LoVo (cell line): ENCODE results near the gene RBMS3.

ENCODE experiments used
- DNase-seq: peaks from one replicate; pipeline ENCODE4 v3.0.0-alpha.2; 2016; ENCODE audit warnings: low spot score

Gene RBMS3

DNA sequence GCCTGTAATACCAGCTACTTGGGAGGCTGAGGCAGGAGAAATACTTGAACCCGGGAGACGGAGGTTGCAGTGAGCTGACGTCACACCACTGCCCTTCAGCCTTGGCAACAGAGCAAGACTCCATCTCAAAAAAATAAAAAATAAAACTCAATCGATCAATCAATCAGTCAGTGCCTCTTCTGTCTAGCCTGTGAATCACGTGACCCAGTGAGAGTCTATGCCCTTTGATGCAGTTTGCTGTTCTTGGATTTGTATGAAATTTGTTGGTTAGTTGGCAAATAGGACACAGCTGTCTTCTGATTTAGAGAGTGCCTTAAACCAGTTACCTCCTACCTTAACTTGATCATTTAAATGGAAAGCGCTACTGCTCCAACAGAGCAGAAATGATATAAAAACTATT, 3.6 kb upstream of the RBMS3 start:
- DNase-seq = no peak

DNA sequence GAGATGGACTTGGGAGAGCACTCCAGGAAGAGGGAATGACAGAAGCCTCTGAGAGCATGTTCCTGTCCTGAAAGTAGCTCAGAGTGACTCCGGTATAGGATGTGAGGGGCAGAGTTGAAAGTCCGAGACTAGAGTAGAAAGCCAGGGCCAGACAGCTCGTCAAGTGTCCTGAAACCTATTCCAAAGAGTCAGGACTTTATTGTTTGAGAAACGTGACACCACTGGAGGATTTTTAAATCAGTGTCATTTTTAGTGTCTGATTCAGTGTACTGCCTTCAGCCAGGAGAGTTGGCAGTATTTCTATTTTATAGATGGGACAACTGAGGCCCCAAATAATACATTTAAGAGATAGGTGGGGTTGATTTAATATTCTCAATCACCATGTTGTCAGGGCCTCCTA, 1.6 kb upstream of the RBMS3 start:
- no peak for DNase-seq

DNA sequence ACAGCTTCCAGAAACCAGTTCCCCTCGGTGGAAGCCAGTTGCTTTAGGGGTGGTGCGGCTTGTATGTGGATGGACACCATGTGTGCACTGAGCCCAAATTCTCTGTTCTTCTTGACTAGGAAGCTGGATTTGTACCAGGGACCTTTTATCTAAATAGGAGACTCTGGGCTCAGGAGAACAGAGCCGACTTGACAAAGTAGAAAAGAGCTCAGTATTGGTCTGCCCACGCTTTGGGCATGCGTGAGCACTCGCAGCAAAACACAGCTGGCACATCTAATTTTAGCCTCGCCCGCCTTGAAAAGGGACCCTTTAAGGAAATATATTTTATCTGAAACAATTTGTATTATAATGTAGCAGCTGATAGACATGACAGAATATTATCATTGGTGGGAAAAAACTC, 1.1 kb upstream of the RBMS3 start:
- DNase-seq = no peak

- DNase-seq = no peak
Observed at GRCh38 chr3:29281094-29281343, 148 bp downstream of the RBMS3 start.

DNA sequence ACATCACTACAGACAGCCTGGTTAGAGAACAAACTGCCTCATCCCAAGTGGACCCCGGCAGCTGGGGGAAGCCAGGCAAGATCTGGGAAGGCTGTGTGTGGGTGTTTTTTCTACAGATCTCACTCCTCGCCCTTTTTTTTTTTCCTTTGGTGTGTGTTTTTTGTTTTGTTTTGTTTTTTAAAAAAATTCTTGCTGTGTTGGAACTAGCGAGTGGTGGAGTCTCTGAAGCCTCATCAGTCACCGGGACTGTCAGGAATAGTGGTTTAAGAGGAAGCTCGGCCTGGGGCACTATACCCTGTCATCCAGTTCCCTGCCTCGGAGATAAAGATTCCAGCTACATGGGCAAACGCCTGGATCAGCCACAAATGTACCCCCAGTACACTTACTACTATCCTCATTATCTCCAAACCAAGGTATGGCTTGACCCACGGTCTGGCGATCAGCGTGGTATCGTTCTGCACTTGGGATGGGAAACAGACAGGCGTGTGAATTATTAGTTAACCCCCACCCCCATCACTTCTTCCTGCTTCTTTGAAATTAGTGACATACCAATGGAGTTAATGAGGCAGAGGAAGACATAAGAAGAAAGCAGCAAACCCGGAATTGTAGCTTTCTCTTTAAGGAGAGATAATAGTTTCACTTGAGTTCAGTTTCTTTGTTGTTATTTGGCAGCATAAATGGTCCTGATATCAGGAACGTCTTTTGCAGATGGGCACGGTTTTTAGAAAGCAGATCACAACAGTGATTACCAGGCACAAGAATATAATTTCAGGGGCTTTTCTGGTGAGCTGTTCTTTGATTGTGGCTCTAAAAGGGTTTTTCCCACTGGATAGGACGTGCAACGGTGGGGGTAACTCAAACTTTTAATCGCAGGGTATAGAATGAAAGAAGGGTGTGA, 722 bp downstream of the RBMS3 start:
- DNase-seq = no peak

DNA sequence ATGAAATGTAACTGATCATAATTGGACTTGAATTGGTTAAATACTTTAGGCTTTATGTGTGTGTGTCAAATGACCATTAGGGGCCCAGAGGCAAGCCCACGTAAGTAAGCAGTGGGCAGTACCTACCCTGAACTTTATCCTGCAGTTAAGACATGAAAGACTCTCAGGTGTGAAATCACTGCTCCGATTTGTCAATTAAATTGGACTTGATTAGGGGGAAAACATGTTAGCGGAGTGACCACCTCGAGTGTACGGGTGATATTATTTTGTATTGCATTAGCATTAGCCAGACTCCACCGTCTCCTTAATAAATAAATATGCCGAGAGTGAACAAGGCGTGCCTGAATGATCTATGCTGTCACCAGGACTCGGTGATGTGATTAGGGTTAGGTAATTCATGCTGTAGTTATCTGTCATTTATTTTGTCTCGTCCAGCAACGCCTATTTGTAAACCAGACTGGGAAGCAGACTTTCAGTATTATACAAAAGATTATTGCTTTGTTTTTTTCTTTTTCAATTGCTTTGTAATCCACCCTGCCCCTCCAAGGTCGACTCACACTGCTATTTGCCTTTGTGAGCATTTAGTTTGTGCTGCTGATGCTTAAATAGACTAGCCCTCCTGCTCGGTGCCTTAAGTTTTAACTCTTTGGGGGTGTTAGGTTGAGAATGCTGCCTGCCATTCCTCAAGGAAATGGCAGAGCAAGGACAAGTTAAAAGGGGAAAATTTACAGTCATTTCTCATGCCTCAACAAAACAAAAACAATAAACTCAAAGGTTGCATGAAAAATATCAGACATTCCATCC, 1.8 kb downstream of the RBMS3 start:
- no peak for DNase-seq

DNA sequence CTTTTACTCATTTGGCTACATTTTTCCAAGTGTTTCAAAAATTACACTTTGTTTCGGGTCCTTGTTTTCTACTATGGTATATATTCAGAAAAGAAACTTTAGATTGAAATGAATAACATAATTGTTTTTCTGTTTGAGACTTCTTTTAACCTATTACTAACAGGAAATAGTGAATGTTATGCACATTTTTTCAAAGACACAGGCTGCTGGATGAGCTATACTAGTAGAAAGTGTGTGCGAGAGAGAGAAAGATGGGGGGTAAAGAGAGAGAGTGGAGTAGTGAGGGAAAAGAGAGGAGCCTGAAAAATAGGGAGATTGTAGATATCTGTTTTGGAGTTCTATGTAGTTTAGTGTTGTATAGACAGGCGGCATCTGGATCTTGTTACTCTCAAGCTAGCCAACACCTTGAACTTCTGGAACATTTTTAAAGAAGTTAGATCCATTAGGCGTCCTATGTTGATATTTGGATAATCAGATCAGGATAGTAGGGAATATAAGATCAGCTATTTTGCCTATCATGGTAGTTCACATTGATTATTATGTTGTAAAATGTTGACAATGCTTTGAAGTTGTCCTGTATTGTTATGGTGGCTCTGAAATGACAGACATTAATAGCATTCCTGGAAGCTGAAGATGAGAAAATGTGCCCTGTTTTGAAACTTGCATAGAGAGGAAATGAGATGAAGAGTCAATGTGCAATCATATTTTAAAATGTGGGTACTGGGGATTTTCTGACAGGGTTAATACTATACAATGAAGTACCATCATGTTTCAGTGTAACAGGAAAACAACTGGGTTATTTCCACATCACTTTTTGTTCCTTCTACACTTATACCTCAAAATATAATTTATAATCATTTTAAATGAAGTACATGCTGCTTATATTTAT, 2.6 kb downstream of the RBMS3 start:
- no peak for DNase-seq

DNA sequence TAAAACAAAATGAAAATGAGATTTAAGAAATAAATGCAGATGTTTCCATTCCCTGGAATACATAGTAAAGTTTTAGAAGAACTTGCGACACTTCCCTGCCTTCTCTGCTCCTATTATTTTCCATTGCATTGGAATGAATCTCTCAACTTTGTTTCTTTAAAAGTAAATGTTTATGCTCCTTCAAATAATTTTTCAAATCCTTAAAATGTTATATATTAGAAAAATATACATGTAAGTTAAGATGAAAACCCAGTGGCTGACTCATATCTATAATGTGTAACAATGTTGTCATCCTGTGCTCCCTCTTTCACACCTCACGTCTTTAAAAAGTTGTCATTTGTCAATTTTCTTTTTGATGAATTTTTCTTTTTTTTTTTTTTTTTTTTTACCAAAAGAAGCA, 3.6 kb downstream of the RBMS3 start:
- no peak for DNase-seq

GRCh38 chr3:29285471-29286071, 4.7 kb downstream of the RBMS3 start:
- no peak for DNase-seq

GRCh38 chr3:29286478-29287240, 5.8 kb downstream of the RBMS3 start:
- no peak for DNase-seq

- no peak for DNase-seq
Observed at GRCh38 chr3:29290596-29290995, 9.7 kb downstream of the RBMS3 start.

DNA sequence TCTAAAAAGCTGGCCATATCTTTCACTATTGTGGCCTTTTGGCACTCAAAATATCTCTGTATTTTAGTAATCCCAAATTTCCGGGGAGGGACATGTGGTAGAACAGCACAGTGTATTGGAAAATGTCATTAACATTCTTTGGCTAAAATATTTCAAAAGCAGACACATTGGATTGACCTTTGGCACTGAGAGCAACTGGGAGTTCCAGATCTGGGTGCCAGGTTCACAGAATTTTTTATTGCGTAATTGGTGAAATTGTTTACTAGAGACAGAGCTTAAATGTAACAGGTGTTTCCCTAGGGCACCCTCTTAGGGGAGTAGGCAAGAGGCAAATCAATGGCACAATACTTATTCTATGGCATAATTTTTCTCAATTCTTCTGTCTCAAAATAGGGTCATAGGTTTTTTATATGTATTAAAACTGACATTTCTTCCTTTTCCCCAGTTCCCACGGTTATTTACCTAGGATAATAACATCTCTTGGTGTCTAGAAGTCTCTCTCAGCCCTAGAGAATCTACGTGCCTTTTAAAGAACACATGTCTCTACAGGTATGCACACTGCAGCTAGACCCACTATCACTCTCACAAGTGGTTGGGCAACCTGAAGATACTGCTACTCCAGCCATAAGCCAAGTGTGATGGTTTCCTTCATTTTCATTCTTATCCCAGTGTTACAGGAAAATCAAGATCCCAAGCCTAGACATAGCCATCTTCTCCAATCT, 10.6 kb downstream of the RBMS3 start:
- peak; percentile 12 for DNase-seq

DNA sequence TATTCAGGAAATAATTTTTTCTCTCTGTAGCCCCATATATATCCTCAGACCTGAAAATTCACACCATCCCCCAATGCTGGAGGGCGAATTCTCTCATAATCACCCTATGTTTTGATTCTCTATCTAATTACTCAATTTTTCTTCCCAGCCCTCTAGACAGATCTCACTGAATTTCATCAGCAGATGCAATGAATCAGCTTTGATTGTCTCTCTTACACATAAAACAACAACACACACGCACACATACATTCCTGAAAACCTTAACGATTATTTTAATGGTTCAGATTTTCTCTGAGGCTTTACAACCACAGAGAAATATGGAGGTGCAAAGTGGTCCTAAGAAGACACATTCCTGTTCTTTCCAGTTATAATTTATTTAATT, 11.1 kb downstream of the RBMS3 start:
- DNase-seq = no peak

- no peak for DNase-seq
Observed at GRCh38 chr3:29293421-29293820, 12.6 kb downstream of the RBMS3 start.

- DNase-seq = no peak
Observed at GRCh38 chr3:29297998-29298397, 17.1 kb downstream of the RBMS3 start.

DNA sequence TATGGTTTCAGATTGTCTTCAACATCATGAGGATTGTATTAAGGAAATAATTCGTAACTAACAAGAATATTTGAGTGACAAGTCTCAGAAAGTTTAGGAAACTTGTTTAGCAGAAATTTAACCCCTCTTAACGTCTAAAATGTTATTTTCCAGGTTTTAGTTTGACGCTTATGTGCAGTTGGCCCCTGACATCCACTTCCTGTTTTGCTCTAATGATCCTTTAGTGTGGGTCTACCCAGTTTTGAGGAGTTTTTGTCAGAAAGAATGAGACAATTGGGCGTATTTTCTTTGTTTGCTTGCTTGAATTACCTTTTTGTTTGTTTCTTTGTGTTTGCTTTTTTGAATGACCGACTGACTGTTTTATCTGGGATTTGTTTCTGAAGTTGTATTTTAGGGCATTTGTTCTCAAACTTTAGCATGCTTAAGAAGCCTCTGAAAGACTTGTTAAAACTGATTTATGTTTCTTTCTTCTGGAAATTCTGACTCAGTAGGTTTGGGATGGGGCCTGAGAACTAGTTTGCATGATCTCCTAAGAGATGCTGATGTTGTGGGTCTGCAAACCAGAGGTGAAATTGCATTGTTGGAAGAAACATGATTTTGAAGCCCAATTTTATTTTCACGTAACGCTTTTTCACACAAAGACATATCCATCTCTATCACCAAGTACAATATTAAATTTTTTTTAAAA, 20.6 kb downstream of the RBMS3 start:
- no peak for DNase-seq

DNA sequence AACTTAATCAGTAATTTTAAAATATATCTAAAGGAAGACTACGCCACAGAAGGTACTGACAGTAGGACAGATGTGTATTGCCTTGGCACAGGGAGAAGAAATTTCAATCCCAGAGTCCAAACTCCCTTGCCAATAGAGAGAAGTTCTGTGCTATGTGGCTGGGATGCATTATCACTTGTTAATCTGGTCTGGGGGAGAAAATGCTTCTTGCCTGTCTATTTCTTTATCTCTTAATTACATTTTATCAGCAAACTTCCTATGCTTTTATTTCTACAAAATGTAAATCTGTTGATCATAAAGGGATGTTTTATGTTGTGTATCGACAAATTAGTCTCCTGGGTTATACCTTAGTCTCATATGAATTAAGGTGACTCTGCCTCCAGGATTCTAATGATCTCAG, 21.7 kb downstream of the RBMS3 start:
- DNase-seq = no peak

DNA sequence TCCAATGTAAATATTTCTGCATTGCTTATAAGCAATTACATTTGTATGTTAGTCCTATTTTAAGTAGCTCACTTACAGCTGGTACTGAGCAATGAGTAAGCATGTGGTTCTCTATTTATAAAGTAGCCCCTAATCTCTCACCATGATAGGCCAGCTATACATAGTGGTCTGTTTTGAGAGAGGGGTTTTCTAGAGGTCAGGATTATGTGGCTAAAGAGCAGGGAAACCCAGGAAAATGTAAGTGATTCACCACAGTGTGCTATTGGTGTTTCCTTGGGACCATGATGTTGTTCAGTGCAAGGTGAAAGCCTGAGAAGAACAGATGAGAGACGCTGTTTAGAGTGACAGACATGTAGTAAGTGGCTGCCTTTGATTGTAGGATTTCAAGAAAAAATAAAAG, 26.4 kb downstream of the RBMS3 start:
- no peak for DNase-seq

DNA sequence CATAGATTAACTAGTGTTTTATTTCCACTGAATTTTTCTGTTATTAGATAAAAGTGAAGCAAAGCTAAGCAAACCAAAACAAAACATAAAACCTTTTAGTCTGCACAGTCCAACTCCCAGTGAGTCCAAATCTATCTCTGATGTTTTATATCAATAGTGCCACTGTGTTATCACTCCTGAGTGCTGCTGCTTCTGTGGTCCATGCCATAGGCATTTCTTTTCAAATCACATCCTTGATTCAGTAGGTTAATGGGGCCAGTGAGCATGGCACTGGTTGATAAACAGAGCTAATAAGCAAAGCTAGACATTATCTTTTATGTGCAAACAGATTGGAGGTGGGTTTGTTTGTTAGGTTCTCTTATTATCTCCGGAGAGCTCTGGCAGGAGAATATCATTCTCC, 30.0 kb downstream of the RBMS3 start:
- no peak for DNase-seq

DNA sequence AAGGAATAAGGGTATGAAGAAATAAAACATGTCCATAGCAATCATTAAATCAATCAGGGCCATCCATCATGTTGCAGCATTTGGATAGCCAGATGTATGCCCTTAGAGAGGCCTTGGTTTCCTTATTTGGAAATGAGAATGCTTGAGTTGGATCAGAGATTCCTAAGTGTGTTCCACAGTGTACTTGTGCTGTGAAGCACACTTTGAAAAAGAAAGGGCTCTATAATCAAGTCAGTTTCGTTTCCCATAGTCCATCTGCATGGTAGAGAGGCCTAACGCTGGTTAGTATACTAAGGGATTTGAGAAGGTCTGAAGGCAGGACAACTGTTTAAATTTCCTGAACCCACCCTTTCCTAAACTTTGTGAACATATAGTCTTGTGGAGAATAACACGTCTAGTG, 30.9 kb downstream of the RBMS3 start:
- DNase-seq = no peak
